HepG2 (cell line): ENCODE data around the gene NFX1. TPM values are rescaled to one million over a fixed set of nuclear protein-coding genes. Genes with fewer than 3 reads are reported as not detected.

Experiments used
- AGO1 ChIP-seq: fragments of 200-400 bp; formaldehyde crosslinking; IDR thresholded peaks from 2 replicates; pipeline ENCODE4 v1.6.1; 2017; ENCODE audit warnings: mild to moderate bottlenecking, low read depth, low read length, moderate library complexity; ENCODE audit not compliant: poor library complexity, severe bottlenecking
- AGO2 ChIP-seq: fragments of 200-400 bp; formaldehyde crosslinking; optimal IDR thresholded peaks from 2 replicates; pipeline ENCODE3; 2017; ENCODE audit warnings: mild to moderate bottlenecking, low read depth, low read length, moderate library complexity
- HDAC1 ChIP-seq: sonication (generic); formaldehyde crosslinking; IDR thresholded peaks from 2 replicates; pipeline ENCODE4 v1.5.1; 2020; ENCODE audit warnings: mild to moderate bottlenecking, missing genetic modification reagents
- IKZF1 ChIP-seq: fragments of 450-650 bp; IDR thresholded peaks from 2 replicates; pipeline ENCODE4 v1.7.1; 2016
- KAT8 ChIP-seq: IDR thresholded peaks from 2 replicates; pipeline ENCODE4 v1.6.1; 2016; ENCODE audit warnings: missing genetic modification reagents, missing compliant biosample characterization
- MBNL3 ChIP-seq: fragments of 250-450 bp; sonication (Bioruptor Pico); conservative IDR thresholded peaks from 2 replicates; pipeline ENCODE4 v1.8.0; 2022; ENCODE audit warnings: mild to moderate bottlenecking, inconsistent platforms
- MYPOP ChIP-seq: sonication (generic); formaldehyde crosslinking; IDR thresholded peaks from 2 replicates; pipeline ENCODE4 v1.8.1; 2023; ENCODE audit warnings: mild to moderate bottlenecking, moderate library complexity, missing genetic modification reagents
- SCMH1 ChIP-seq: sonication (generic); formaldehyde crosslinking; IDR thresholded peaks from 2 replicates; pipeline ENCODE4 v1.9.0; 2021; ENCODE audit warnings: missing genetic modification reagents, mild to moderate bottlenecking, borderline replicate concordance
- SSRP1 ChIP-seq: IDR thresholded peaks from 2 replicates; pipeline ENCODE4 v1.6.1; 2016; ENCODE audit warnings: control low read depth
- TFDP1 ChIP-seq: IDR thresholded peaks from 2 replicates; pipeline ENCODE4 v1.6.1; 2016; ENCODE audit warnings: missing compliant biosample characterization, missing genetic modification reagents, borderline replicate concordance
- ZBED4 ChIP-seq: sonication (generic); formaldehyde crosslinking; IDR thresholded peaks from 2 replicates; pipeline ENCODE4 v1.4.0; 2020; ENCODE audit warnings: missing genetic modification reagents, borderline replicate concordance
- ZBTB26 ChIP-seq: IDR thresholded peaks from 2 replicates; pipeline ENCODE4 v1.6.1; 2016; ENCODE audit warnings: missing compliant biosample characterization, missing genetic modification reagents, borderline replicate concordance
- ZFP91 ChIP-seq: sonication (generic); formaldehyde crosslinking; IDR thresholded peaks from 2 replicates; pipeline ENCODE4 v1.9.0; 2022; ENCODE audit warnings: missing genetic modification reagents, mild to moderate bottlenecking, borderline replicate concordance
- ZNF224 ChIP-seq: sonication (generic); formaldehyde crosslinking; IDR thresholded peaks from 2 replicates; pipeline ENCODE4 v1.5.0; 2020; ENCODE audit warnings: mild to moderate bottlenecking, missing genetic modification reagents
- ZNF24 ChIP-seq: fragments of 450-650 bp; IDR thresholded peaks from 2 replicates; pipeline ENCODE4 v1.6.1; 2017; ENCODE audit warnings: antibody characterized with exemption, mild to moderate bottlenecking
- ZNF446 ChIP-seq: sonication (generic); formaldehyde crosslinking; IDR thresholded peaks from 2 replicates; pipeline ENCODE4 v1.5.0; 2020; ENCODE audit warnings: mild to moderate bottlenecking, missing genetic modification reagents
- ZNF564 ChIP-seq: sonication (generic); formaldehyde crosslinking; IDR thresholded peaks from 2 replicates; pipeline ENCODE4 v1.8.1; 2023; ENCODE audit warnings: mild to moderate bottlenecking, missing genetic modification reagents
- ZNF674 ChIP-seq: sonication (generic); formaldehyde crosslinking; IDR thresholded peaks from 2 replicates; pipeline ENCODE4 v1.5.0; 2020; ENCODE audit warnings: low read depth, mild to moderate bottlenecking, missing genetic modification reagents
- ZNF703 ChIP-seq: sonication (generic); formaldehyde crosslinking; IDR thresholded peaks from 2 replicates; pipeline ENCODE4 v1.5.1; 2020; ENCODE audit warnings: missing genetic modification reagents, mild to moderate bottlenecking, moderate library complexity, borderline replicate concordance
- ZNF740 ChIP-seq: sonication (generic); formaldehyde crosslinking; IDR thresholded peaks from 2 replicates; pipeline ENCODE4 v1.4.0; 2020; ENCODE audit warnings: missing genetic modification reagents
- ZNF766 ChIP-seq: sonication (generic); formaldehyde crosslinking; IDR thresholded peaks from 2 replicates; pipeline ENCODE4 v1.5.0; 2020; ENCODE audit warnings: missing genetic modification reagents, borderline replicate concordance
- polyA plus RNA-seq, 8 experiments: library from polyadenylated mRNA; depleted of rRNA in 3 of 8; stranded (reverse) in 7 of 8; unstranded in 1 of 8; fragments of >200 nt; fragmentation: Illumina TruSeq in 4 of 8; extraction: Trizol in 4 of 8; gene quantifications; 2 replicates each; pipeline versions ENCODE4 v1.2.1 to v1.2.3, GENCODE V29; 2011 to 2016; ENCODE audit warnings: low read depth in 4 of 8, missing spikeins in 1 of 8, mixed read lengths in 1 of 8; ENCODE audit not compliant: insufficient read depth in 1 of 8
- total RNA-seq, 5 experiments: library from RNA; depleted of rRNA; stranded (reverse); fragments of >200 nt; fragmentation: Illumina TruSeq; extraction: Trizol; gene quantifications; 2 replicates each; pipeline ENCODE4 v1.2.3, GENCODE V29; 2016; ENCODE audit warnings: low read depth in 1 of 5

NFX1 gene
- total and polyA plus RNA-seq, 2 of the 13 experiments (the other 11 are each of a cell fraction or from before 2014, with no cell fraction given): 23.9 to 27.5 TPM

GRCh38 chr9:33264003-33264472 is 26.3 kb upstream of the NFX1 start (continued):
- TF ChIP-seq HDAC1 (peak; percentile 66), KAT8 (peak; percentile 36; the same call in 1 of the 2 replicates), ZBED4 (CRISPR knock-in tag) (0 out of 2 replicates have a peak, but pooled peaks have one; percentile 29), MYPOP (CRISPR knock-in tag) (no peak), ZFP91 (CRISPR knock-in tag) (peak; percentile 41; the same call in 1 of the 2 replicates), ZNF740 (CRISPR knock-in tag) (0 out of 2 replicates have a peak, but pooled peaks have one; percentile 24), SCMH1 (CRISPR knock-in tag) (no peak), MBNL3 (CRISPR knock-in tag) (no peak), ZNF564 (CRISPR knock-in tag) (0 out of 2 replicates have a peak, but pooled peaks have one; percentile 23), ZNF24 (no peak), AGO2 (peak; percentile 62), TFDP1 (CRISPR knock-in tag) (no peak), SSRP1 (CRISPR knock-in tag) (no peak), IKZF1 (no peak), ZNF703 (CRISPR knock-in tag) (no peak), AGO1 (no peak), ZNF224 (CRISPR knock-in tag) (peak; percentile 50; the same call in 1 of the 2 replicates), ZNF766 (CRISPR knock-in tag) (no peak), ZNF446 (CRISPR knock-in tag) (0 out of 2 replicates have a peak, but pooled peaks have one; percentile 8), ZNF674 (CRISPR knock-in tag) (no peak), ZBTB26 (CRISPR knock-in tag) (no peak)
